BLaER1 (cell line): ENCODE measurements around the gene CA12.
A peak's percentile ranks its signal among the peaks of the same experiment; 100 is the strongest.
"Not testable (repeated sequence)": the region's sequence is repeated elsewhere in the genome, so short reads cannot be mapped to it uniquely, and the experiment has no call there.

ENCODE experiments used
- H3K27ac ChIP-seq: shearing (Covaris generic); formaldehyde crosslinking; 2 replicates; pipeline ENCODE4 v1.8.1; 2022
- H3K27me3 ChIP-seq: shearing (Covaris generic); formaldehyde crosslinking; 2 replicates; pipeline ENCODE4 v1.8.1; 2022
- H3K36me3 ChIP-seq: shearing (Covaris generic); formaldehyde crosslinking; 2 replicates; pipeline ENCODE4 v1.8.1; 2022
- H3K4me1 ChIP-seq: shearing (Covaris generic); formaldehyde crosslinking; 2 replicates; pipeline ENCODE4 v1.8.1; 2022
- H3K4me2 ChIP-seq: shearing (Covaris generic); formaldehyde crosslinking; 2 replicates; pipeline ENCODE4 v1.8.1; 2022
- H3K4me3 ChIP-seq: shearing (Covaris generic); formaldehyde crosslinking; 2 replicates; pipeline ENCODE4 v1.8.1; 2022
- H3K9ac ChIP-seq: shearing (Covaris generic); formaldehyde crosslinking; 2 replicates; pipeline ENCODE4 v1.8.1; 2022
- H3K9me3 ChIP-seq: shearing (Covaris generic); formaldehyde crosslinking; 2 replicates; pipeline ENCODE4 v1.8.1; 2022
- H4K20me1 ChIP-seq: shearing (Covaris generic); formaldehyde crosslinking; 2 replicates; pipeline ENCODE4 v1.8.1; 2022
- Cebpa-rat ChIP-seq: shearing (Covaris generic); IDR thresholded peaks from 2 replicates; pipeline ENCODE4 v1.8.1; 2022

CA12 gene

GRCh38 chr15:63381301-63382204, at the start of gene CA12:
Gene CA12, minus strand, starts transcription at chr15:63381846. Its CDS starts 126 bp downstream, at chr15:63381720.
- no peak for TF ChIP-seq Cebpa-rat
- Histone ChIP-seq H3K9me3 (peaks cover 6% of the 10 kb centered on the region; the same call in 1 of the 2 replicates), H3K4me1 (peaks cover 8% of the 10 kb centered on the region; the same call in 1 of the 2 replicates), H3K27me3 (peaks cover 65% of the 10 kb centered on the region), H3K27ac (no peak within 1 kb of the TSS), H3K36me3 (no peaks in the 10 kb centered on the region), H3K4me2 (peak within 1 kb of the TSS; percentile 73), H3K4me3 (peak within 1 kb of the TSS; percentile 57), H3K9ac (no peak within 1 kb of the TSS), H4K20me1 (peaks cover 9% of the 10 kb centered on the region; the same call in 1 of the 2 replicates)

GRCh38 chr15:63430766-63431451, 49.3 kb upstream of the CA12 start:
- TF ChIP-seq Cebpa-rat: no peak
- Histone ChIP-seq H4K20me1 (no peaks in the 10 kb centered on the region), H3K4me1 (peaks cover 14% of the 10 kb centered on the region), H3K9ac (no peak overlapping the region), H3K4me2 (peak overlapping the region; percentile 45), H3K27ac (no peak overlapping the region), H3K36me3 (no peaks in the 10 kb centered on the region), H3K27me3 (no peaks in the 10 kb centered on the region), H3K4me3 (no peak overlapping the region), H3K9me3 (peaks cover 9% of the 10 kb centered on the region; the same call in 1 of the 2 replicates)

- H3K27me3 ChIP-seq: no peaks in the 10 kb centered on the region
- H3K4me3 ChIP-seq: no peak overlapping the region
- no peak for TF ChIP-seq Cebpa-rat
- no peak overlapping the region for H3K4me2 ChIP-seq
- peaks cover 11% of the 10 kb centered on the region for H3K4me1 ChIP-seq
- H3K36me3 ChIP-seq: no peaks in the 10 kb centered on the region
- no peaks in the 10 kb centered on the region for H4K20me1 ChIP-seq
- no peak overlapping the region for H3K9ac ChIP-seq
- H3K9me3 ChIP-seq: peaks cover 9% of the 10 kb centered on the region; the same call in 1 of the 2 replicates
- H3K27ac ChIP-seq: no peak overlapping the region
These were observed 44.9 kb upstream of the CA12 start for GRCh38 chr15:63426552-63426951.

- Histone ChIP-seq H3K27me3 (no peaks in the 10 kb centered on the region), H3K9me3 (peaks cover 9% of the 10 kb centered on the region; the same call in 1 of the 2 replicates), H3K4me2 (no peak overlapping the region), H3K4me1 (peaks cover 3% of the 10 kb centered on the region), H3K27ac (no peak overlapping the region), H3K4me3 (no peak overlapping the region), H3K9ac (no peak overlapping the region), H4K20me1 (no peaks in the 10 kb centered on the region), H3K36me3 (no peaks in the 10 kb centered on the region)
- no peak for TF ChIP-seq Cebpa-rat
These were observed 43.9 kb upstream of the CA12 start for GRCh38 chr15:63425426-63425985.

- TF ChIP-seq Cebpa-rat: no peak
- Histone ChIP-seq H3K36me3 (no peaks in the 10 kb centered on the region), H4K20me1 (no peaks in the 10 kb centered on the region), H3K27me3 (no peaks in the 10 kb centered on the region), H3K4me1 (no peaks in the 10 kb centered on the region), H3K9ac (no peak overlapping the region), H3K4me2 (no peak overlapping the region), H3K4me3 (no peak overlapping the region), H3K9me3 (0 out of 2 replicates have a peak, but pooled peaks cover 6% of the 10 kb centered on the region), H3K27ac (no peak overlapping the region)
These were observed 41.4 kb upstream of the CA12 start for GRCh38 chr15:63422891-63423590.

GRCh38 chr15:63421433-63421832, 39.8 kb upstream of the CA12 start:
- no peak overlapping the region for H3K27ac ChIP-seq

GRCh38 chr15:63420333-63420747, 38.7 kb upstream of the CA12 start:
- Histone ChIP-seq H3K36me3 (no peaks in the 10 kb centered on the region), H3K27ac (no peak overlapping the region), H4K20me1 (no peaks in the 10 kb centered on the region), H3K4me2 (no peak overlapping the region), H3K9ac (no peak overlapping the region), H3K4me3 (no peak overlapping the region), H3K4me1 (no peaks in the 10 kb centered on the region), H3K9me3 (peaks cover 3% of the 10 kb centered on the region; the same call in 1 of the 2 replicates), H3K27me3 (no peaks in the 10 kb centered on the region)
- no peak for TF ChIP-seq Cebpa-rat

More at GRCh38 chr15:63421433-63421832, 39.8 kb upstream of the CA12 start:
- H3K4me3 ChIP-seq: no peak overlapping the region
- no peaks in the 10 kb centered on the region for H3K27me3 ChIP-seq
- H3K9ac ChIP-seq: no peak overlapping the region
- TF ChIP-seq Cebpa-rat: no peak
- no peak overlapping the region for H3K4me2 ChIP-seq
- 0 out of 2 replicates have a peak, but pooled peaks cover 2% of the 10 kb centered on the region for H3K9me3 ChIP-seq
- no peaks in the 10 kb centered on the region for H3K36me3 ChIP-seq
- H4K20me1 ChIP-seq: no peaks in the 10 kb centered on the region
- no peaks in the 10 kb centered on the region for H3K4me1 ChIP-seq

- no peaks in the 10 kb centered on the region for H3K4me1 ChIP-seq
- H3K9me3 ChIP-seq: peaks cover 3% of the 10 kb centered on the region; the same call in 1 of the 2 replicates
- H3K27ac ChIP-seq: no peak overlapping the region
- no peaks in the 10 kb centered on the region for H3K27me3 ChIP-seq
- no peak for TF ChIP-seq Cebpa-rat
- no peak overlapping the region for H3K4me2 ChIP-seq
- no peaks in the 10 kb centered on the region for H3K36me3 ChIP-seq
- no peak overlapping the region for H3K9ac ChIP-seq
- no peak overlapping the region for H3K4me3 ChIP-seq
- no peaks in the 10 kb centered on the region for H4K20me1 ChIP-seq
These were observed 37.2 kb upstream of the CA12 start for GRCh38 chr15:63418811-63419210.

- TF ChIP-seq Cebpa-rat: no peak
- H4K20me1 ChIP-seq: no peaks in the 10 kb centered on the region
- no peak overlapping the region for H3K9ac ChIP-seq
- no peak overlapping the region for H3K27ac ChIP-seq
- no peaks in the 10 kb centered on the region for H3K27me3 ChIP-seq
- no peaks in the 10 kb centered on the region for H3K4me1 ChIP-seq
- H3K4me3 ChIP-seq: no peak overlapping the region
- no peak overlapping the region for H3K4me2 ChIP-seq
- H3K9me3 ChIP-seq: peaks cover 3% of the 10 kb centered on the region; the same call in 1 of the 2 replicates
- no peaks in the 10 kb centered on the region for H3K36me3 ChIP-seq
These were observed 36.1 kb upstream of the CA12 start for GRCh38 chr15:63417721-63418120.

GRCh38 chr15:63417274-63417673, 35.6 kb upstream of the CA12 start:
- H3K9ac ChIP-seq, H3K27ac ChIP-seq, H4K20me1 ChIP-seq, H3K9me3 ChIP-seq, H3K4me3 ChIP-seq, H3K4me2 ChIP-seq, H3K27me3 ChIP-seq, H3K4me1 ChIP-seq, H3K36me3 ChIP-seq: not testable (repeated sequence)
